ENCODE measurements around the gene PRRC2B.
"Not testable (repeated sequence)": the region's sequence is repeated elsewhere in the genome, so short reads cannot be mapped to it uniquely, and the experiment has no call there.

PRRC2B gene

DNA sequence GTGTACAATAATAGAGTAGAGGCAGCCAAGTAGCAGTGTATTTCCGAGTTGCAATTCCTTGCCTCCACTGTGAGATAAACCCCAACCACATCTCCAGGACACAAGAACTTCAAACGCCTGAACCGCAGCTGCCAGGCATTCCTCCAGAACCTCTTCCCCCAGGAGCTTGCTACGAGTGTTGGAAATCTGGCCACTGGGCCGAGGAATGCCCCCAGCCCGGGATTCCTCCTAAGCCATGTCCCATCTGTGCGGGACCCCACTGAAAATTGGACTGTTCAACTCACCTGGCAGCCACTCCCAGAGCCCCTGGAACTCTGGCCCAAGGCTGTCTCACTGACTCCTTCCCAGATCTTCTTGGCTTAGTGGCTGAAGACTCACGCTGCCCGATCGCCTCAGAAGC, 155.3 kb downstream of the PRRC2B start:
- not testable (repeated sequence) for H3K4me3 Mint-ChIP-seq; H3K27ac Mint-ChIP-seq; ATAC-seq (ENCODE audit: low read depth); DNase-seq (ENCODE audit: low spot score in 2 of 2)
- Mint-ChIP-seq H3K27me3 (peaks cover 45% of the 10 kb centered on the region), H3K9me3 (peaks cover 18% of the 10 kb centered on the region), H3K36me3 (peaks cover 24% of the 10 kb centered on the region), H3K4me1 (peaks cover 11% of the 10 kb centered on the region)
